TTC549 (cell line): ENCODE data around the gene IL1RL2.

Source experiments
- FAIRE-seq: peaks from 2 replicates; lab custom pipeline; 2012; peaks lifted over from hg19 to GRCh38; lab: Jason Lieb, UNC

Gene IL1RL2

GRCh38 chr2:102238778-102239177 is 52.0 kb downstream of the IL1RL2 start:
- FAIRE-seq, result no peak

DNA sequence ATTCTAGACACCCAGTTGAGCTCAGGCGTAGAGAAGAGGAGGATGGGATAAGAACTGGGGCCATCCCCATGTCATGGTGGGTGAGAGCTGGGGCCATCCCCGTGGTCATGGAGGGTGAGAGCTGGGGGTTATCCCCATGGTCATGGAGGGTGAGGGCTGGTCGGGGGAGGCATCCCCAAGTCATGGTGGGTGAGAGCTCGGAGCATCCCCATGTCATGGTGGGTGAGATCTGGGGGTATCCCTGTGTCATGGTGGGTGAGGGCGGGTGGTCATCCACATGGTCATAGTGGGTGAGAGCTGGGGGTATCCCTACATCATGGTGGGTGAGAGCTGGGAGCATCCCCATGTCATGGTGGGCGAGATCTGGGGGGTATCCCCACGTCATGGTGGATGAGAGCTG is 52.5 kb downstream of the IL1RL2 start:
- FAIRE-seq, result no peak

DNA sequence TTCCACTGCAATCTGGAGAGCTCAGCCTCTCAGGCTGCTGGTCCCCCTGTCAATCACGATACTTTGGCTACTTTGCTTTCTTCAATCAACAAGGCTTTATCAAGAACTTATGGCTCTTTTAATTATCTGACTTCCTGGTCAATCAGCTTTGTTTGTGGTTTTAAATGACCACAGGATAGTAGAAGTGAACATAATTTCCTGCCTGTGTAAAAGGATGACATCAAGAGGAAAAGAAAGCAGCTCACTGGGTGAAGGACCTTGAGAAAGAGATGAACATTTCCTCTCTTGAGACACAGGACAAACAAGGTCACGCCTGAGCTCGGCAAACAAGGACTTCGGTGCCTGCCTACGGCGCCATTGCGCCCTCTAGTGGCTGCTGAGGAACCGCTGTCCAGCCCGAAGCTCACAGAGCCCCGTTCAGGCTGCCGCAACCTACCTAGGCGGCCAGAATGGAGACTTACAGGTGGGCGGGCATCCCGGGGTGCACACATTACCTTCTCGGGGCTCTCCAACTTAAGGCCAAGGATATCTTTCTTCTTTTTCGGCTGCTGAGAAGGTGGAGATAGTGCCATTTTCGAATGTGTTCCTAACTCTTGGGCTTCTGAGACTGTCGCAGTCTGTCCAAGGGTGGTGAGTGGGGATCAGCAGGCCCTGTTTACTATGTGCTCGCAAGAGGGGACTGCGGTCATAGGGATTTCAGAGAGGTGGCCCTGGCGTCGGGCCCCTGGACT is 54.0 kb downstream of the IL1RL2 start:
- FAIRE-seq, result no peak

- no peak for FAIRE-seq
Observed at GRCh38 chr2:102241616-102242305, 54.9 kb downstream of the IL1RL2 start.

DNA sequence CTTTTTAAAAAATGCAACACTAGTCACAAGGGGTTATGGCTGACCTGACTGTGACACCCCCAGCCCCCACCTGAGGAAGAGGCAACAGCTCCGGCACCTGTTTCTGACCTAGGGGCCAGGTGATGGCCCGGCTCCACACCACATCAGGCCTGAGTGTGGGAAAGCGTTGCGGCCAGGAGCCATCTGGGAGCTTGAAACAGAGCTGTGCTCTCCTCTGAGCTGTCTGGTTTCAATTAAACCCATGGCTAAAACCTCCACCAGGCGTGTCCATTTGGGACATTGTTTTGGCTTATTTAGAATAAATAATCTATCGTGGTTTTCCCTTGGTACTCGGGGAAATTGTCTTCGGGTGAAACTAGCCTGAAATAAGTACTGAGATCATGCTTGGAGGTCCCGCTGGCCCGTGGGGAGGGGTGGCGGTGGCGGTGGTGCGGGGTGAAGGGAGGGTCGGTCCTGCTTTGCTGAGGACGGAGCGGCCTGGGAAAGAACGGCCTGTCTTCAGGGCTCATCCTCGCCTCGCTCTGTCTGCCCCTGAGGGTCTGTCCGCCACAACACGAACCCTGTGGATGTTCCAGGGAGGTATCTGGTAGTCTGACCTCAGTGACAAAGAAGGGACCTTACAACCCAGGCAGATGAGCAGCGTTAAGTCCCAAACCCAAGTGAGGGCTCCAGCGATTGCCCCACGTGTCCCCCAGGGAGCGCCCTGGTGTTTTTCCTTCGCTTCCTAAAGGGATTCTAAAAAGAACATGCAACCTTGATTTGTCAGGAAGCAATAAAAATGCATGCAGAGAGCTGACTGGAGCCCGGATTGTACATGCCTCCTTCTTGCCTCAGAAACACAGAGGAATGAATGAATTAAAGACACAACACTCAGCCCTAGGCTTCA is 58.7 kb downstream of the IL1RL2 start:
- FAIRE-seq, result no peak

GRCh38 chr2:102250278-102250821 is 63.5 kb downstream of the IL1RL2 start:
- FAIRE-seq, result no peak

DNA sequence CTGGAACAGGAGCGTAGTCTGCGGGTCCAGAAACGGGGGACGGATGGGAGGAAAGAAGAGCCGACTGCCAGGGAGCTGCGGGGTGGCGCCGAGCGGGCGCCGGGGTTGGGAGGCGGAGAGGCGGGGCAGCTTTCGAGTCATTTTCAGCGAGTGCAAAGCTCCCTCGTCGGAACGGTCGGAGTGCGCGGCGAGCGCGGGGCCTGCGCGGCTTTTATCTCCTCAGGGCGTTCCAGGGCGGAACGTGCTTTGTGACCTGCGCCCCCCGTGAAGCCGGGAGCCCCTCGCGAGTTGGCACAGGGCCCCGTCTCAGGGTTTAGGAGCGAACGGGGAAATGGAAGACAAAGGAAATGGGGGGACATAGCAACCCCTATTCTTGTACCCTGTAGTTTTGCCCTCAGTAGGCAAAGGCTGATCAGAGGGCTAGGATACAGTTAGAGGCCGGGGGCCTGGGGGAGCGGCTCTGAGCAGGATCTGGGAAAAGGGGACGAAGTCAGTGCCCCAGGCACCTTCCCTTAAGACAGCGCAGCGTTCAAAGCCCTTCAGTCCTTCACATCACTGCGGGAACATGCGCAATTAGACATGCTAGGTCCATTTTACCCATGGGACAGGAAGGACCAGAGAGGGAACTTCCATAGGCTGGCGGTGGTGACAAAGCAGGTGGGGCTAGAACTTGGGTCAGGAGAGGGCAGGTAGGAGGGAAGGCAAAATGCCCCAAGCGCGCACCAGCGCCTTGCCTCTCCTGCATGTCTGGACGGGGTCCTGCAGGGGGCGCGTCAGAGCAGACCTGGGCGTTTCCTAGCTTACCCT is 64.4 kb downstream of the IL1RL2 start:
- FAIRE-seq, result no peak

- no peak for FAIRE-seq
Observed at GRCh38 chr2:102251849-102252203, 65.0 kb downstream of the IL1RL2 start.

GRCh38 chr2:102252236-102252635 is 65.4 kb downstream of the IL1RL2 start:
- no peak for FAIRE-seq

DNA sequence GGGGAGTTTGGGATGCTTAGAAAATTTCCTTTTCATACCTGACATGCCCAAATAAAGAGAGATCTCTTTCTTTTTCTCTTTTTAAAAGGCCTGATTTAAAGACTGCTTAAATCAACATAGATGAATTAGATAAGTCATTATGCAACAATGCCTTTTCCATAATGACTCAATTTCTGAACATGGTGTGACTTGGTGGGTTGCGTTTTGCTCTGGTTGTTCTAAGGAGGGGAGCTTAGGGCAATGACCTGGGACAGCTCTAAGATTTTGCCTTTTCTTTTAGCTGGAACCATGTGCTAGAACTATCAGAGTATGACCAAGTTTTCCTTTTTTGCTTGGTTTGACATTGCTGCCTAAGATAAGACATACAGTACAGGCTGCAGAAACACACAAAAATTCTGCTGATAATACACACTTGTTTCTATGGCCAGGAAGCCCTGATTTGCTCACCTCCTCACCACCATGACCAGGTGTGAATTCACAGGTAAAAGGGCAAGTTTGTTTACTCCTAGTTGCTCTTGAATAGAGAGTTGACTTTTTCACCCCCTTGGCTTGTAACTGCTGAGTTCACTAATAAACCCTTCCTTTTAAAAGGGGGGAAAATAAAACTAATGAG is 66.4 kb downstream of the IL1RL2 start:
- no peak for FAIRE-seq

DNA sequence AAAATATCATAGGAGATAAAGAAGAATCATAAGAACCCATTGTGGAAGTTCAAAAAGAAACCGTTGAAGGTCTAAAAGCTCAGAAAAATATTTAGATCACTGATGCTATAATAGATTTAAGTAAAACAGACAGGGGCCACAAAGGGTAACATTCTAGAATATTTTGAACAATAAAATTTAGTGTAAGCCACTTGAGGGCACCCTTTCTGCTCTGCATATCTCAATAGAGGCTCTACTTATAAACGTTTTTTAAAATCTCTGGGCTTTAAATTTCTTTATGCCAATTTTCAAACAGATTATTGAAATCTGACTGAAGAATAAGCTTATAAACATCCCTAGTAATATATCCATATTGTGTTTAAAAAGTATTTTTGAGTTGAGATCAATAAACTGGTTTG is 66.9 kb downstream of the IL1RL2 start:
- FAIRE-seq, result no peak

- peak; percentile 38 for FAIRE-seq
Observed at GRCh38 chr2:102256276-102256675, 69.5 kb downstream of the IL1RL2 start.

DNA sequence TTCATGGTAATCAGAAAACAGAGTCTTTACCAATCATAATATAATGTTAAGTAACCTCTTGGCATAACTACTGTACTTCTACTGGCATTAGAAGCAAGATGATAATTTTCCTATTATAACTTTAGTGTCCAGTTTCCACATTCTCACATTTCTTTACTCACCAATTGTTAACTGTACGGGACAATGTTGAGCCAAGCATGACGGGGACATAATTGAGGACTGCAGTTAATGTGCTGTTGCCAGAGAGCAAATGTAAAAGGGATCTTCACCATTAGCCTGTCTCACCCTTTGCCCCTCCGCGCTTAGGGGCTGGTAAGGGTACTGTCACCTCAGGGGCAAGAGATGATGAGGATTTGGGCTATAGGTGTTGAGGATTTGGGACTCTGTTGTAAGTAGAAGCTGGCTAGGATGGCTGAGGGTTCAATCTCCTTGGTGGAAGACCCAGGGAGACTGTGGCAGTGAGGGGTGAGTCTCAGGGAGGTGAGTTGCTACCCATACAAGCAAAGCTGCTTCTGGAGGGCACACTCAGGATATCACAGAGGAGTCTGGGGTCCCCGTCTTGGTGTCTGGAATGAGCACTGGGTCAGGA is 70.1 kb downstream of the IL1RL2 start:
- FAIRE-seq, result no peak

DNA sequence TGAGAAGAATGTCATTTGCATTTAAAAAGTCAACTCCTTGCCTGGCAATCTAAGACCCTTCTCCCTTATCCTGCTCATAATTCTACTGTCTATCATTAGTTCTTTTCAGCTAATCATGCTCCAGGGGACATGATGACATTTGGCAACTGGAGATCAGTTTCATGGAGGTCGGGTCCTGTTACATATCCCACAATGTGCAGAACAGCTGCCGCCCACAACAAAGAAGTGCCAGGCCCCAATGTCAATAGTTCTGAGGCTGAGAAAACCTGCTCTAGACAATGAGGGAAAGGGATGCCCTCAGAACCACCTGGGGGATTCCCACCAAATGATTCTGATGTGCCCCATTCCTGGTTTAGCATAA is 71.2 kb downstream of the IL1RL2 start:
- FAIRE-seq, result no peak

- no peak for FAIRE-seq
Observed at GRCh38 chr2:102258386-102259074, 71.7 kb downstream of the IL1RL2 start.

DNA sequence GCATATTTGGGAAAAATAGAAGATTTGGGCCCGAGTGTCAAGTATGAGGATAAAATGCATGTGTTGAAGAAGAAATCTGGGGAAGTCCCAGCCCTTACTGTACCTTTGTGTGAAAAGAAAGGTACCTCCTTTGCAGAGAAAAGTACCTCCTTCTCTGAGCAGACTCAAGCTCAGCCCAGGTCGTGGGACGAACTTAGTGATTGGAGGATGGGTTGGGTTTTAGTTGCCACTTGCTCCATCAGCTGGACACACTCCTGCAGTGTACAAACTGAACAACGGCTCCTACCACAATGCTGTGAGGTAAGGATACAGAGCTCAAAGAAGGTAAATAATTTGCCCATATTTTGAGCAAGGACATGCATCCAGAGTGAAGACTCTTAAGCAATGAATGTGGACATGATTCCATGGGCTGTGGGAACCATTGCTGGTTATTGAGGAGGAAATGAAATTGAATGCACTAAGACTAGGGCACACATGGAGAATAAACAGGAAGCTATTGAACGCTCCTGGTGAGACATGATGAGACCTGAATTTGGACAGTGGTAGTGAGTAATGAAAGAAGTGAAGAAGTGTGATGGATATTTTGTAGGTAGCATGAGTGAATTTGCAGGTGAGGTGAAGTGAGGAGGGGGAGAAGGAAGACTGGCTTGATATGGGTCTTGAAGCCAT is 74.8 kb downstream of the IL1RL2 start:
- no peak for FAIRE-seq

DNA sequence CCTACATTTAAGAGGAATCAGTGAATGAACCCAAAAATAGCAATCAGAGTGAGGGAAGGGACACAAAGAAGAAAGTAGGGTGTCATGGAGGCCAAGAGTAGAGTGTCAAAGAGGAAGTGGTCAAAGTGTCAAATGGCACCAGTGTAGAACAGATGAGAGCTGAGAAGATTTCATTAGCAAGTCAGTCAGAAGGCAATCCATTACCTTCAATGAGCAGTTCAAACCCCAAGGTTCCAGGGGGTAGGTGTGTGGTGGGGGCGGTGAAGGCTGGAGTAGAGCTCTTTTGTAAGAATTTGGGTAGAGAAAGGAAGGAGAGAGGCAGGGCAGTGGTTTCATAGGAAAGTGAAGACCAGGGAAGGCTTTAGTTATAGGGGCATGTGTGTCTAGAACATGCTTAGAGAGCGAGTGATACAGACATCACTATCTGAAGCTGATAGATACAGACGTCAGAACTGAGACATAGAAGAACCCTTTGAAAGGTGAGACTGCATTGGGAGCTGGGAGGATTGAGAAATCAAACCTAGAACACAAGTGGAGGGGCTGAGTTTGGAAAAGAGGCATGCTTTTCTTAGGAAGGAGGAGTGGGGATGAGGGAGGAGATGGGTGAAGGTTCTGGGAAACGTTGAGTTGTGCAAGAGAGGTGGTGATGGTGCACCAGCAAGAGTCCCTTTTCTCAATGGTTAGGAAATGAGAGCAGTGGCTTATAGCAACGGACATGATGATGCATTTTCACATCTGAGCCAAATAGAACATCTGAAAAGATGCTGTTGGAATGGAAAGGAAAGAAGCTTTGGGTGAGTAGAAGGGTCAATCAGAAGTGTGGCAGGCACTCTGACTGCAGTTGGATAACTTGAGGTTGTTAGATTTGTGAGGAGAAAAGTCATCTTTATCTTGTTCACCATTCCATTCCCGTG is 75.7 kb downstream of the IL1RL2 start:
- no peak for FAIRE-seq

- no peak for FAIRE-seq
Observed at GRCh38 chr2:102264952-102265351, 78.1 kb downstream of the IL1RL2 start.

DNA sequence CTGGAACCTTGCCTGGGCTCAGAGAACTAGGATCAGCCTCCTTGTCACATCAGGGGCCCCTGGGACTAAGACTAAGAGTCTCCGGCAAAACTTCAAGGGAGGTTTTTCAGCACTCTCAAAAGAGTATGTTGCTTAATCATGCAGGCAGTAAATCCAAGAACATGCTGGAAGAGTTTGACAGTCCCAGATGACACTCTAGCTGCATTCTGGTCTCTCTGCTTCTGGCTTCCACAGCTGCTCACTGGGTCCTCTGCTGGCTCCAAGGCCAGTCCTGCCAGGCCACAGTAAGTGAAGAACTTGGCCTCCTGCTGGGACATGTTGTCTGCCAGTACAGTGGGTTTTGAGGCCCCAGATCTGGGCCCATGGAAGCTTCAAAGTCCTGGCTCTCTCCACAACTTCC is 79.4 kb downstream of the IL1RL2 start:
- no peak for FAIRE-seq
